A549 (cell line): Measurements from ENCODE around the gene PML. TPM values are rescaled to one million over a fixed set of nuclear protein-coding genes. Genes with fewer than 3 reads are reported as not detected.

Experiments
- ATAC-seq, 2 experiments: fragments of 200-7000 bp in 1 of 2; fragments of >200 bp in 1 of 2; cut with Nextera tagmentation in 1 of 2; cut with Tn5 transposase in 1 of 2; 3 replicates each; pipeline versions ENCODE4 v1.8.0 to v1.9.1; 2018 to 2020; ENCODE audit warnings: mild to moderate bottlenecking in 1 of 2, moderate library complexity in 1 of 2
- CTCF ChIA-PET: fragments of 300-600 bp; sonication (Branson Sonifier 250); formaldehyde crosslinking; extraction: SDS; loops from one replicate; lab custom pipeline; 2021; ENCODE audit warnings: antibody characterized with exemption, inconsistent platforms; lab: Yijun Ruan, JAX
- POLR2A ChIA-PET: fragments of 350-600 bp; formaldehyde crosslinking; extraction: SDS; loops from one replicate; lab custom pipeline; 2021; ENCODE audit warnings: antibody characterized with exemption, inconsistent platforms; lab: Yijun Ruan, JAX
- DNase-seq, 2 experiments: peaks; one replicate each; pipeline versions ENCODE4 v3.0.0 to v3.0.0-alpha.2; 2011 to 2016; ENCODE audit warnings: low read depth in 1 of 2, low spot score in 1 of 2
- FAIRE-seq: peaks from 2 replicates; lab custom pipeline; 2011; peaks lifted over from hg19 to GRCh38; lab: Jason Lieb, UNC
- H3K27ac ChIP-seq, 2 experiments: fragments of >200 bp; sonication (Bioruptor Twin); formaldehyde crosslinking; 3 replicates each; pipeline ENCODE4 v1.5.1; 2016 to 2017
- H3K4me1 ChIP-seq: fragments of >200 bp; sonication (Bioruptor Twin); formaldehyde crosslinking; 3 replicates; pipeline ENCODE4 v1.6.1; 2016
- H3K4me2 ChIP-seq: fragments of >200 bp; sonication (Bioruptor Twin); formaldehyde crosslinking; 3 replicates; pipeline ENCODE4 v1.6.1; 2016
- H3K4me3 ChIP-seq: fragments of >200 bp; sonication (Bioruptor Twin); formaldehyde crosslinking; 3 replicates; pipeline ENCODE4 v1.5.1; 2016
- H3K9me3 ChIP-seq: fragments of >200 bp; sonication (Bioruptor Twin); formaldehyde crosslinking; 3 replicates; pipeline ENCODE4 v1.6.1; 2016
- ATOH8 ChIP-seq: fragments of 250-450 bp; sonication (Bioruptor Pico); IDR thresholded peaks from 2 replicates; pipeline ENCODE4 v1.5.0; 2020; ENCODE audit warnings: low read depth, mild to moderate bottlenecking, moderate library complexity
- CBX8 ChIP-seq: fragments of 200-600 bp; sonication (generic); IDR thresholded peaks from 2 replicates; pipeline ENCODE4 v1.6.1; 2016
- EP300 ChIP-seq, 2 experiments: fragments of >200 bp; sonication (Bioruptor Twin); formaldehyde crosslinking; IDR thresholded peaks; 2 replicates in 1 of 2; 3 replicates in 1 of 2; pipeline ENCODE4 v1.6.1; 2016 to 2017
- ESRRA ChIP-seq: fragments of 150-350 bp; IDR thresholded peaks from 2 replicates; pipeline ENCODE4 v1.6.1; 2014; ENCODE audit warnings: mild to moderate bottlenecking, low read length, borderline replicate concordance
- FOSL2 ChIP-seq, 2 experiments: fragments of 450-650 bp in 1 of 2; fragments of >200 bp in 1 of 2; sonication (Bioruptor Twin) in 1 of 2; formaldehyde crosslinking; IDR thresholded peaks; 2 replicates each; pipeline versions ENCODE4 v1.5.0 to v1.6.1; 2016 to 2020; ENCODE audit warnings: mild to moderate bottlenecking in 1 of 2, moderate library complexity in 1 of 2
- HOXB5 ChIP-seq: fragments of 250-450 bp; sonication (Bioruptor Pico); IDR thresholded peaks from 2 replicates; pipeline ENCODE4 v1.5.0; 2020; ENCODE audit warnings: mild to moderate bottlenecking, moderate library complexity
- JUNB ChIP-seq: fragments of >200 bp; sonication (Bioruptor Twin); formaldehyde crosslinking; IDR thresholded peaks from 2 replicates; pipeline ENCODE4 v1.6.1; 2016
- KDM1A ChIP-seq: fragments of 200-600 bp; sonication (generic); IDR thresholded peaks from 2 replicates; pipeline ENCODE4 v1.6.1; 2016; ENCODE audit warnings: low read depth, mild to moderate bottlenecking
- MAX ChIP-seq: IDR thresholded peaks from 2 replicates; pipeline ENCODE4 v1.6.1; 2012
- MYC ChIP-seq: IDR thresholded peaks from 2 replicates; pipeline ENCODE4 v1.6.1; 2012; ENCODE audit warnings: mild to moderate bottlenecking, inconsistent platforms, low read length, improper control_type of control experiment, borderline replicate concordance
- NFE2L2 ChIP-seq: fragments of 150-350 bp; conservative IDR thresholded peaks from 2 replicates; pipeline ENCODE4 v1.6.1; 2014; ENCODE audit warnings: low read length
- PHF8 ChIP-seq: fragments of 200-600 bp; sonication (generic); IDR thresholded peaks from 2 replicates; pipeline ENCODE4 v1.6.1; 2016; ENCODE audit warnings: low read depth, mild to moderate bottlenecking, antibody characterized with exemption, moderate library complexity, borderline replicate concordance
- POLR2AphosphoS2 ChIP-seq: conservative IDR thresholded peaks from 2 replicates; pipeline ENCODE4 v1.6.1; 2012; ENCODE audit warnings: low read length, improper control_type of control experiment, inconsistent platforms
- SREBF2 ChIP-seq: fragments of 450-650 bp; IDR thresholded peaks from 2 replicates; pipeline ENCODE4 v1.6.1; 2014; ENCODE audit warnings: mild to moderate bottlenecking, moderate library complexity
- TP53 ChIP-seq: fragments of 250-450 bp; sonication (Bioruptor Pico); IDR thresholded peaks from 2 replicates; pipeline ENCODE4 v1.5.0; 2021; ENCODE audit warnings: mild to moderate bottlenecking, moderate library complexity
- ZSCAN20 ChIP-seq: fragments of 250-450 bp; sonication (Bioruptor Pico); IDR thresholded peaks from 2 replicates; pipeline ENCODE4 v1.8.0; 2022; ENCODE audit warnings: mild to moderate bottlenecking, moderate library complexity
- WGBS: methylation state at CpG from one replicate; pipeline ENCODE4 v1.1.6; 2017; ENCODE audit errors: missing lambda C conversion rate; 5-methylcytosine and 5-hydroxymethylcytosine counted together
- polyA plus RNA-seq, 4 experiments: library from polyadenylated mRNA; depleted of rRNA in 3 of 4; stranded (reverse); fragments of >200 nt; fragmentation: RNase III in 1 of 4; extraction: RNeasy Plus Mini Kit Qiagen cat#74134 plus additional on column Dnase treatment in 1 of 4; gene quantifications; 2 replicates in 3 of 4; 3 replicates in 1 of 4; pipeline ENCODE4 v1.2.3, GENCODE V29; 2011 to 2017
- TF ChIP-seq, protein P1 (sequence below): fragments of 200-600 bp; sonication (generic); IDR thresholded peaks from 2 replicates; pipeline ENCODE4 v1.6.1; 2016; ENCODE audit warnings: antibody characterized with exemption, mild to moderate bottlenecking, moderate library complexity
- TF ChIP-seq, protein P2 (sequence below): fragments of 250-450 bp; sonication (Bioruptor Pico); IDR thresholded peaks from 2 replicates; pipeline ENCODE4 v1.5.0; 2021; ENCODE audit warnings: mild to moderate bottlenecking, moderate library complexity, borderline replicate concordance
- TF ChIP-seq, protein P3 (sequence below): fragments of 150-350 bp; IDR thresholded peaks from 2 replicates; pipeline ENCODE4 v1.6.1; 2014; ENCODE audit warnings: low read depth, mild to moderate bottlenecking, low read length

The PML gene
- polyA plus RNA-seq, 2 of the 4 experiments (the other 2 are of a cell fraction), result 2.1 to 8.5 TPM

DNA sequence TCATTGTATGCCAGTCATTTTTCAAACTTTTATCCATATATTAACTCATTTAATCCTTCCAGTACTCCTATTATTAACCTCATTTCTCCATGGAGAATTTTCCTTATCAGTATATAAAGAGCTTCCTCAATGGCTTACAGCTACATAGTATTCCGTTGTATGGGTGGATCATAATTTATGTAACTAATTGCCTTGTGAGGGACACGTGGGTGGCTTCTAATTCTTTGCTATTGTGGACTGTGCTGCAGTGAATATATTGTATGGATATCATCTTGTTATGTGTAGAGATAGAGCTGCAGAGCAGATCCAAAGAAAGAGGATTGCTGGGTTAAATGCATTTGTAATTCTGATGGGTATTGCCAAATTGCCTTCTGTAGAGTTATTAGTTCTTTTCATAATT, 25.2 kb downstream of the PML start:
- WGBS, result 79% methylated on average over 2 of the region's 2 CpGs
- FAIRE-seq (no peak), DNase-seq (no peak), ATAC-seq (no peak)
- no peaks in the 10 kb centered on the region for H3K4me1 ChIP-seq
- CTCF ChIA-PET, result interaction anchor here (0.6 kb wide), 1 partner anchor 288 kb away, joined by 3 read pairs; no protein-coding TSS in a partner anchor
- H3K4me2 ChIP-seq, result no peak overlapping the region
- no peak overlapping the region for H3K27ac ChIP-seq
- H3K9me3 ChIP-seq, result no peaks in the 10 kb centered on the region
- POLR2A ChIA-PET, result no interaction called here
- no peak overlapping the region for H3K4me3 ChIP-seq
- no peak for TF ChIP-seq POLR2AphosphoS2

GRCh38 chr15:74022706-74023470, 28.4 kb downstream of the PML start:
- Histone ChIP-seq H3K4me2 (no peak overlapping the region), H3K27ac (no peak overlapping the region), H3K9me3 (no peaks in the 10 kb centered on the region), H3K4me1 (no peaks in the 10 kb centered on the region), H3K4me3 (no peak overlapping the region)
- POLR2A ChIA-PET, result no interaction called here
- DNase-seq (no peak), FAIRE-seq (no peak), ATAC-seq (no peak)
- no peak for TF ChIP-seq ZSCAN20 (CRISPR knock-in tag)
- TF ChIP-seq ESRRA, result no peak
- TF ChIP-seq, protein P1, sequence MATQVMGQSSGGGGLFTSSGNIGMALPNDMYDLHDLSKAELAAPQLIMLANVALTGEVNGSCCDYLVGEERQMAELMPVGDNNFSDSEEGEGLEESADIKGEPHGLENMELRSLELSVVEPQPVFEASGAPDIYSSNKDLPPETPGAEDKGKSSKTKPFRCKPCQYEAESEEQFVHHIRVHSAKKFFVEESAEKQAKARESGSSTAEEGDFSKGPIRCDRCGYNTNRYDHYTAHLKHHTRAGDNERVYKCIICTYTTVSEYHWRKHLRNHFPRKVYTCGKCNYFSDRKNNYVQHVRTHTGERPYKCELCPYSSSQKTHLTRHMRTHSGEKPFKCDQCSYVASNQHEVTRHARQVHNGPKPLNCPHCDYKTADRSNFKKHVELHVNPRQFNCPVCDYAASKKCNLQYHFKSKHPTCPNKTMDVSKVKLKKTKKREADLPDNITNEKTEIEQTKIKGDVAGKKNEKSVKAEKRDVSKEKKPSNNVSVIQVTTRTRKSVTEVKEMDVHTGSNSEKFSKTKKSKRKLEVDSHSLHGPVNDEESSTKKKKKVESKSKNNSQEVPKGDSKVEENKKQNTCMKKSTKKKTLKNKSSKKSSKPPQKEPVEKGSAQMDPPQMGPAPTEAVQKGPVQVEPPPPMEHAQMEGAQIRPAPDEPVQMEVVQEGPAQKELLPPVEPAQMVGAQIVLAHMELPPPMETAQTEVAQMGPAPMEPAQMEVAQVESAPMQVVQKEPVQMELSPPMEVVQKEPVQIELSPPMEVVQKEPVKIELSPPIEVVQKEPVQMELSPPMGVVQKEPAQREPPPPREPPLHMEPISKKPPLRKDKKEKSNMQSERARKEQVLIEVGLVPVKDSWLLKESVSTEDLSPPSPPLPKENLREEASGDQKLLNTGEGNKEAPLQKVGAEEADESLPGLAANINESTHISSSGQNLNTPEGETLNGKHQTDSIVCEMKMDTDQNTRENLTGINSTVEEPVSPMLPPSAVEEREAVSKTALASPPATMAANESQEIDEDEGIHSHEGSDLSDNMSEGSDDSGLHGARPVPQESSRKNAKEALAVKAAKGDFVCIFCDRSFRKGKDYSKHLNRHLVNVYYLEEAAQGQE, result no peak
- no peak for TF ChIP-seq JUNB
- no peak for TF ChIP-seq PHF8
- no peak for TF ChIP-seq NFE2L2
- no peak for TF ChIP-seq EP300 (IDR thresholded peaks at IDR 0.05)
- no peak for TF ChIP-seq MAX
- no peak for TF ChIP-seq CBX8
- TF ChIP-seq POLR2AphosphoS2, result no peak
- TF ChIP-seq ATOH8 (CRISPR knock-in tag), result no peak
- no peak for TF ChIP-seq FOSL2 (IDR thresholded peaks at IDR 0.05)
- TF ChIP-seq FOSL2 (CRISPR knock-in tag; IDR thresholded peaks at IDR 0.05), result no peak
- no peak for TF ChIP-seq HOXB5
- TF ChIP-seq, protein P2, sequence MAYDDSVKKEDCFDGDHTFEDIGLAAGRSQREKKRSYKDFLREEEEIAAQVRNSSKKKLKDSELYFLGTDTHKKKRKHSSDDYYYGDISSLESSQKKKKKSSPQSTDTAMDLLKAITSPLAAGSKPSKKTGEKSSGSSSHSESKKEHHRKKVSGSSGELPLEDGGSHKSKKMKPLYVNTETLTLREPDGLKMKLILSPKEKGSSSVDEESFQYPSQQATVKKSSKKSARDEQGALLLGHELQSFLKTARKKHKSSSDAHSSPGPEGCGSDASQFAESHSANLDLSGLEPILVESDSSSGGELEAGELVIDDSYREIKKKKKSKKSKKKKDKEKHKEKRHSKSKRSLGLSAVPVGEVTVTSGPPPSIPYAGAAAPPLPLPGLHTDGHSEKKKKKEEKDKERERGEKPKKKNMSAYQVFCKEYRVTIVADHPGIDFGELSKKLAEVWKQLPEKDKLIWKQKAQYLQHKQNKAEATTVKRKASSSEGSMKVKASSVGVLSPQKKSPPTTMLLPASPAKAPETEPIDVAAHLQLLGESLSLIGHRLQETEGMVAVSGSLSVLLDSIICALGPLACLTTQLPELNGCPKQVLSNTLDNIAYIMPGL (CRISPR knock-in tag), result no peak
- TF ChIP-seq TP53 (CRISPR knock-in tag), result no peak
- TF ChIP-seq SREBF2, result no peak
- TF ChIP-seq MYC, result no peak
- TF ChIP-seq, protein P3, sequence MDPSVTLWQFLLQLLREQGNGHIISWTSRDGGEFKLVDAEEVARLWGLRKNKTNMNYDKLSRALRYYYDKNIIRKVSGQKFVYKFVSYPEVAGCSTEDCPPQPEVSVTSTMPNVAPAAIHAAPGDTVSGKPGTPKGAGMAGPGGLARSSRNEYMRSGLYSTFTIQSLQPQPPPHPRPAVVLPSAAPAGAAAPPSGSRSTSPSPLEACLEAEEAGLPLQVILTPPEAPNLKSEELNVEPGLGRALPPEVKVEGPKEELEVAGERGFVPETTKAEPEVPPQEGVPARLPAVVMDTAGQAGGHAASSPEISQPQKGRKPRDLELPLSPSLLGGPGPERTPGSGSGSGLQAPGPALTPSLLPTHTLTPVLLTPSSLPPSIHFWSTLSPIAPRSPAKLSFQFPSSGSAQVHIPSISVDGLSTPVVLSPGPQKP, result no peak
- no peak for TF ChIP-seq KDM1A
- CTCF ChIA-PET, result interaction anchor here (1.0 kb wide), 1 partner anchor 25 kb away, joined by 3 read pairs; no protein-coding TSS in a partner anchor
- WGBS, result 96% methylated on average over 55 of the region's 66 CpGs
